Measurements from ENCODE around the gene VPS8.

The VPS8 gene

GRCh38 chr3:184776916-184777315, 35.0 kb upstream of the VPS8 start:
- Histone ChIP-seq H3K4me3 (replicated peaks; ENCODE audit: insufficient read depth, low read length) (no peak overlapping the region), H3K27ac (replicated peaks) (no peak overlapping the region), H3K27me3 (ENCODE audit: insufficient read depth, poor library complexity, severe bottlenecking) (no peaks in the 10 kb centered on the region)
- no peak for DNase-seq (ENCODE audit: low read depth in 1 of 2, low spot score in 1 of 2)
- no peak for TF ChIP-seq POLR2AphosphoS5 (IDR thresholded peaks at IDR 0.05; ENCODE audit: low read depth)
- TF ChIP-seq SPI1 (IDR thresholded peaks at IDR 0.05; ENCODE audit: borderline replicate concordance, low read depth) = no peak
- TF ChIP-seq, protein P1, sequence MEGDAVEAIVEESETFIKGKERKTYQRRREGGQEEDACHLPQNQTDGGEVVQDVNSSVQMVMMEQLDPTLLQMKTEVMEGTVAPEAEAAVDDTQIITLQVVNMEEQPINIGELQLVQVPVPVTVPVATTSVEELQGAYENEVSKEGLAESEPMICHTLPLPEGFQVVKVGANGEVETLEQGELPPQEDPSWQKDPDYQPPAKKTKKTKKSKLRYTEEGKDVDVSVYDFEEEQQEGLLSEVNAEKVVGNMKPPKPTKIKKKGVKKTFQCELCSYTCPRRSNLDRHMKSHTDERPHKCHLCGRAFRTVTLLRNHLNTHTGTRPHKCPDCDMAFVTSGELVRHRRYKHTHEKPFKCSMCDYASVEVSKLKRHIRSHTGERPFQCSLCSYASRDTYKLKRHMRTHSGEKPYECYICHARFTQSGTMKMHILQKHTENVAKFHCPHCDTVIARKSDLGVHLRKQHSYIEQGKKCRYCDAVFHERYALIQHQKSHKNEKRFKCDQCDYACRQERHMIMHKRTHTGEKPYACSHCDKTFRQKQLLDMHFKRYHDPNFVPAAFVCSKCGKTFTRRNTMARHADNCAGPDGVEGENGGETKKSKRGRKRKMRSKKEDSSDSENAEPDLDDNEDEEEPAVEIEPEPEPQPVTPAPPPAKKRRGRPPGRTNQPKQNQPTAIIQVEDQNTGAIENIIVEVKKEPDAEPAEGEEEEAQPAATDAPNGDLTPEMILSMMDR (IDR thresholded peaks at IDR 0.05; ENCODE audit: insufficient read depth, low read length) = no peak
- TF ChIP-seq, protein P2, sequence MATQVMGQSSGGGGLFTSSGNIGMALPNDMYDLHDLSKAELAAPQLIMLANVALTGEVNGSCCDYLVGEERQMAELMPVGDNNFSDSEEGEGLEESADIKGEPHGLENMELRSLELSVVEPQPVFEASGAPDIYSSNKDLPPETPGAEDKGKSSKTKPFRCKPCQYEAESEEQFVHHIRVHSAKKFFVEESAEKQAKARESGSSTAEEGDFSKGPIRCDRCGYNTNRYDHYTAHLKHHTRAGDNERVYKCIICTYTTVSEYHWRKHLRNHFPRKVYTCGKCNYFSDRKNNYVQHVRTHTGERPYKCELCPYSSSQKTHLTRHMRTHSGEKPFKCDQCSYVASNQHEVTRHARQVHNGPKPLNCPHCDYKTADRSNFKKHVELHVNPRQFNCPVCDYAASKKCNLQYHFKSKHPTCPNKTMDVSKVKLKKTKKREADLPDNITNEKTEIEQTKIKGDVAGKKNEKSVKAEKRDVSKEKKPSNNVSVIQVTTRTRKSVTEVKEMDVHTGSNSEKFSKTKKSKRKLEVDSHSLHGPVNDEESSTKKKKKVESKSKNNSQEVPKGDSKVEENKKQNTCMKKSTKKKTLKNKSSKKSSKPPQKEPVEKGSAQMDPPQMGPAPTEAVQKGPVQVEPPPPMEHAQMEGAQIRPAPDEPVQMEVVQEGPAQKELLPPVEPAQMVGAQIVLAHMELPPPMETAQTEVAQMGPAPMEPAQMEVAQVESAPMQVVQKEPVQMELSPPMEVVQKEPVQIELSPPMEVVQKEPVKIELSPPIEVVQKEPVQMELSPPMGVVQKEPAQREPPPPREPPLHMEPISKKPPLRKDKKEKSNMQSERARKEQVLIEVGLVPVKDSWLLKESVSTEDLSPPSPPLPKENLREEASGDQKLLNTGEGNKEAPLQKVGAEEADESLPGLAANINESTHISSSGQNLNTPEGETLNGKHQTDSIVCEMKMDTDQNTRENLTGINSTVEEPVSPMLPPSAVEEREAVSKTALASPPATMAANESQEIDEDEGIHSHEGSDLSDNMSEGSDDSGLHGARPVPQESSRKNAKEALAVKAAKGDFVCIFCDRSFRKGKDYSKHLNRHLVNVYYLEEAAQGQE (IDR thresholded peaks at IDR 0.05; ENCODE audit: insufficient replicate concordance, low read depth) = no peak
- no peak for TF ChIP-seq GABPA (IDR thresholded peaks at IDR 0.05; ENCODE audit: low read depth)

DNA sequence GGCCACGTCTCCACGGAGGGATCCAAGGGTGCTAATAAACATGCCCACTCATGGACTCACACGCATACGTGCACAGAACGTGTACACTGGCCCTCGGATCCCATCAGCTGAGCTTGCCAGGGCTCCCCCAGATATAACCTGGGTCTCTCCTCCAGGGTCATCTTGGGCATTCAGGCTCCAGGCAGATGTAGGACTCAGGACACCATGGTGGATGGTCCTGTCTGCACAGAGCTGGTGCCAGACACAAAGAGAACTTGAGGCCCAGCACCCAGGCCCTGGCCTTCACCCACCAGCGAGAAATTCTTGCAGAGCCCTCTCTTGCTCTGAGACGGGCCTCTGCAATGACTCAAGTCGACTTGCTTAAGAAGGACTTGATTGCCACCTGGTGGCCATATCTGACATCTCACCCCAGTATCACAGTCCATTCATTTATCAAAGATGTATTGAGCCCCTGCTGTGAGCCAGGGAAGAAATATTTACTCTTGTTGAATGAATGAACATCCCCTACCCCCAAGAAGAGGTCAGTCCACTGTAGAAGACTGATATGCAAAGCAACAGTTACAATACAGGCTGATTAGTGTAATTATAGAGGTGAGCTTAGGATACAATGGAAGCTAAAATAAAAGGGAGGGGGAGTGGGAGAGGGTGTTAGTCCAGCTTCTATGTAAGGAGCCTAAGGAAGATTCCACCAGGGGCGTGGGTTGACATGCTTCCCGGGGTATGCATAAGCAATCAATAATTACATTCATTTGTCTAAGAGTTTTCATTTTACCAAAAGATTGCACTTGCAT, 34.2 kb upstream of the VPS8 start:
- Histone ChIP-seq H3K27ac (replicated peaks) (no peak overlapping the region), H3K4me3 (replicated peaks; ENCODE audit: insufficient read depth, low read length) (no peak overlapping the region), H3K27me3 (ENCODE audit: insufficient read depth, poor library complexity, severe bottlenecking) (no peaks in the 10 kb centered on the region)
- TF ChIP-seq SPI1 (IDR thresholded peaks at IDR 0.05; ENCODE audit: borderline replicate concordance, low read depth) (no peak), GABPA (IDR thresholded peaks at IDR 0.05; ENCODE audit: low read depth) (no peak), POLR2AphosphoS5 (IDR thresholded peaks at IDR 0.05; ENCODE audit: low read depth) (no peak)
- TF ChIP-seq, protein P2 (IDR thresholded peaks at IDR 0.05; ENCODE audit: insufficient replicate concordance, low read depth) = no peak
- TF ChIP-seq, protein P1 (IDR thresholded peaks at IDR 0.05; ENCODE audit: insufficient read depth, low read length) = peak; percentile 34
- peak; percentile 54 to 89 for DNase-seq (ENCODE audit: low read depth in 1 of 2, low spot score in 1 of 2)

DNA sequence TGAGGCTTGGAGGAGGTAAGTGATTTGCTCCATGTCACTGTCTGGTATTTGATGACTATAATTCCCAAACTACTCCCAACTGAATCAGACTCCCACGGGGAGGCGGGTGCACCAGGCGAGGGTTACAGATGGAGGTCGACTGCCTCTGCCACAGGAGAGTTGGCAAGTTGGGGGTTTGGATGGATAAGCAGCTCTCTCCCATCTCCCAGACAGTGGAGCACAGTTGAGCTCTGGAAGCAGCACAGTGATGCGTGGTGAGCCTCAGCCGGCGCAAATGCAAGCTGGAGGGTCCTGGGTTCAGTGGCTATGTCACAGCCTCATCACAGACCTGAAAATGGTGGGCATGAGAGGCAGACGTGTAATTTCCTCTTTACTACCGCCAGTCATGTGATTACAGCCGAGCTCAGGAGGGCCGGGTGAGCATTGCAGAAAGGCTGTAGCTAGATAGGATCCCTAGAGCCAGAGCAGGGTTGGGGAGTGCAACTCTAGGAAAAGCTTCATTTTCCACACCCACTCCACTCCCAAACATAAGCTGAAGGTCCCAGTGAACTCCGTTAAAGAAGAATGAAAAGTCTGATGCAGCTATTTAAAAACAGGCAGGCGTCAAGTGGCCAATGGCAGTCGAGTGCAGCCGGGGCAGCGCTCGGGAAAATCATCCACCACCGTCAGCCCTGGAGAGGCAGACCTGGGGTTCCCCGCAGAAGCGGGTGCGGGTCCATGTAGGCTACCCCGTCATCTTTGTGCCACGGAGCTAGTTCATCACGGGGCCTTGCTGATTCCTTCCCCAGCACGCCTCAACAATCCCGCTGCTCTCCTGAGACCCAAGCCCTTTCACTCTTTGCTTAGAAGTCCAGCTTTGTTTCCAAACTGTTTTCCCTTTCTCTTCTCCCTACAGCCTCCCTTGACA, 33.3 kb upstream of the VPS8 start:
- H3K27ac ChIP-seq (replicated peaks) = no peak overlapping the region
- TF ChIP-seq POLR2AphosphoS5 (IDR thresholded peaks at IDR 0.05; ENCODE audit: low read depth) (no peak), SPI1 (IDR thresholded peaks at IDR 0.05; ENCODE audit: borderline replicate concordance, low read depth) (no peak), GABPA (IDR thresholded peaks at IDR 0.05; ENCODE audit: low read depth) (no peak)
- TF ChIP-seq, protein P2 (IDR thresholded peaks at IDR 0.05; ENCODE audit: insufficient replicate concordance, low read depth) = no peak
- TF ChIP-seq, protein P1 (IDR thresholded peaks at IDR 0.05; ENCODE audit: insufficient read depth, low read length) = no peak
- no peaks in the 10 kb centered on the region for H3K27me3 ChIP-seq (ENCODE audit: insufficient read depth, poor library complexity, severe bottlenecking)
- peak in 1 of 2 experiments; percentile 21 for DNase-seq (ENCODE audit: low read depth in 1 of 2, low spot score in 1 of 2)
- no peak overlapping the region for H3K4me3 ChIP-seq (replicated peaks; ENCODE audit: insufficient read depth, low read length)
